Thoracic aorta (tissue), 2 donors: ENCODE results near the gene CACNG5. TPM values are rescaled to one million over a fixed set of nuclear protein-coding genes. Genes with fewer than 3 reads are reported as not detected.

Source experiments
- ATAC-seq: fragments of 150-250 bp; one replicate; pipeline ENCODE4 v1.8.0; 2017; ENCODE audit warnings: low read depth; ENCODE audit not compliant: insufficient number of reproducible peaks, low FRiP score
- DNase-seq: peaks from one replicate; pipeline ENCODE4 v3.0.0-alpha.2; 2020; ENCODE audit warnings: low spot score
- H3K27ac ChIP-seq, 2 donors: fragments of 200-600 bp; sonication (generic); 1 replicate in 1 of 2; 2 replicates in 1 of 2; pipeline ENCODE4 v1.5.1; 2016; ENCODE audit warnings: mild to moderate bottlenecking in 2 of 2, moderate library complexity in 2 of 2
- H3K27me3 ChIP-seq: fragments of 200-600 bp; sonication (generic); replicated peaks from 2 replicates; pipeline ENCODE4 v1.6.0; 2016; ENCODE audit warnings: mild to moderate bottlenecking; ENCODE audit not compliant: insufficient read depth
- H3K36me3 ChIP-seq: fragments of 200-600 bp; sonication (generic); one replicate; pipeline ENCODE4 v1.5.1; 2016
- H3K4me1 ChIP-seq, 2 donors: fragments of 200-600 bp; sonication (generic); 1 replicate in 1 of 2; 2 replicates in 1 of 2; pipeline versions ENCODE4 v1.5.1 to v1.6.0; 2016; ENCODE audit warnings: low read depth in 2 of 2, mild to moderate bottlenecking in 1 of 2; ENCODE audit not compliant: control insufficient read depth in 1 of 2
- H3K4me3 ChIP-seq: fragments of 200-600 bp; sonication (generic); 2 replicates; pipeline ENCODE4 v1.5.1; 2016; ENCODE audit warnings: mild to moderate bottlenecking
- H3K9me3 ChIP-seq: fragments of 200-600 bp; sonication (generic); 2 replicates; pipeline ENCODE4 v1.5.1; 2016
- total RNA-seq, 2 donors: library from RNA; depleted of rRNA; stranded (reverse); fragments of >200 nt; gene quantifications; one replicate each; pipeline versions ENCODE4 v1.1.0 to v1.2.3, GENCODE V29; 2016
- TF ChIP-seq, protein P1 (sequence below): fragments of 200-600 bp; sonication (generic); IDR thresholded peaks from one replicate; pipeline ENCODE4 v1.5.1; 2019; ENCODE audit warnings: antibody characterized with exemption

The CACNG5 gene
- total RNA-seq, 2 donors from 2014 or later: not detected

DNA sequence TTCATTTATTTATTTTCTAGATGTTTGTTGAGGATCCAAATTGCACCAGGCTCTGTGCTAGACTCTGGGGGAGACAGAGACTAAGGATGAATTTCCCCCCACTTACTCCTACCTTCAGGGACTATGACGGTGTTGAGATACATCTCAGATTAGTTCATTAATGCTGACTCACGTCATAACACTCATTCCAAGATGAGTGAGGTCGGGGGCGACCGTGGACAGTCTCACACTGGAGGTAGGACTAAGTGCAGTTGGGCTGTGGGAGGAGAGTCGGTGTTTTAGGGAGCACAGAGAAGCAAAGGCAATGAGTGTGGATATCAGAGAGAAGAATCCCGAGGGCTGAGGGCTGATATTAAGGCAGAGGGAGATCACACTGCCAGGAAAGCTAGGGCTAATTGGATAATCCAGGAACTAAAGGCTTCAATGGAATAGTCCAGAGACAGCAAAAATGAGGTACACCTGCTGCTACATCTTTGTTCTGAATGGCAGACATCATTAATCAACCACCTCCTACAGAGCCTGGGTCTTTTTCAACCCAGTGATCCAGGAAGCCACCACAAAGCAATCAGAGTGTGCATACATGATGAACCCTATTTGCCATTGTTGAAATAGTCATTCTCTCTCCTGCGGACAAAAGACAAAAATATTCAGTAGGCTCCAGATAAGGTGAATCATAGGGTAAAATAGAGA, 91.0 kb downstream of the CACNG5 start:
- TF ChIP-seq, protein P1, sequence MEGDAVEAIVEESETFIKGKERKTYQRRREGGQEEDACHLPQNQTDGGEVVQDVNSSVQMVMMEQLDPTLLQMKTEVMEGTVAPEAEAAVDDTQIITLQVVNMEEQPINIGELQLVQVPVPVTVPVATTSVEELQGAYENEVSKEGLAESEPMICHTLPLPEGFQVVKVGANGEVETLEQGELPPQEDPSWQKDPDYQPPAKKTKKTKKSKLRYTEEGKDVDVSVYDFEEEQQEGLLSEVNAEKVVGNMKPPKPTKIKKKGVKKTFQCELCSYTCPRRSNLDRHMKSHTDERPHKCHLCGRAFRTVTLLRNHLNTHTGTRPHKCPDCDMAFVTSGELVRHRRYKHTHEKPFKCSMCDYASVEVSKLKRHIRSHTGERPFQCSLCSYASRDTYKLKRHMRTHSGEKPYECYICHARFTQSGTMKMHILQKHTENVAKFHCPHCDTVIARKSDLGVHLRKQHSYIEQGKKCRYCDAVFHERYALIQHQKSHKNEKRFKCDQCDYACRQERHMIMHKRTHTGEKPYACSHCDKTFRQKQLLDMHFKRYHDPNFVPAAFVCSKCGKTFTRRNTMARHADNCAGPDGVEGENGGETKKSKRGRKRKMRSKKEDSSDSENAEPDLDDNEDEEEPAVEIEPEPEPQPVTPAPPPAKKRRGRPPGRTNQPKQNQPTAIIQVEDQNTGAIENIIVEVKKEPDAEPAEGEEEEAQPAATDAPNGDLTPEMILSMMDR: no peak
- Histone ChIP-seq H3K4me3 (no peak overlapping the region), H3K27me3 (no peaks in the 10 kb centered on the region), H3K36me3 (no peaks in the 10 kb centered on the region), H3K4me1 (no peaks in the 10 kb centered on the region), H3K9me3 (no peaks in the 10 kb centered on the region), H3K27ac (no peak overlapping the region)
- no peak for DNase-seq
- no peak for ATAC-seq

DNA sequence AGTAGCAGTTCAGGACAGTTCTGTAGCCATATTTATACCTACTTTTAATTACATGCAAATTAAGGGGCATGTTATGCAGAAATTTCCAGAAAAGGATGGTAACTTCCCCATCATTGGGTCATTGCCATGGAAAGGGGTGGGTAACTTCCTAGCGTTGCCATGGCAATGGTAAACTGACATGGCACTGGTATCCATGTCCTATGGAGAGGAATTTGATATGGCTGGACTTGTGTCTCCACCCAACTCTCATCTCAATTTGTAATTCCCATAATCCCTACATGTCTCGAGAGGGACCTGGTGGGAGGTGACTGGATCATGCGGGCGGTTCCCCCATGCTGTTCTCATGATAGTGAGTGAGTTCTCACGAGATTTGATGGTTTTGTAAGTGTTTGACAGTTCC, 94.0 kb downstream of the CACNG5 start:
- no peaks in the 10 kb centered on the region for H3K9me3 ChIP-seq

DNA sequence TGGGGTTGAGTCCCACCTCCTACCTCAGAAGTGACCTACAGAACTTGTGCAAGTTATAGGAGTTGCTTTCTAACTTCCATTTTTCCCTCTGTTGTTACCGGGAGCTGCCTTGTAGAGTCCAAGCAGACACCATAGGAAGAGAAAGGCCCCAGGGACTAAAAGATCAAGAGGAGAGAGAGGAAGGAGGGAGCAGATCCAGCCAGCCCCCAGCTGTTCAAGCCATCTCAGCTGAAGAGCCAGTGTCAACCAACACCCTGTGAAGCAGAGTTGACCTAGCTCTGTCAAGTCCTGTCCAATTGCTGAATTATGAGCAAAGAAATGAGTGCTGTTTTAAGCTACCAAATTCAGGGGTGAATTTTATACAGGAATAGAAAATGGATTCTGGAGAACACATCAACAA, 94.7 kb downstream of the CACNG5 start:
- Histone ChIP-seq H3K27me3 (no peaks in the 10 kb centered on the region), H3K27ac (no peak overlapping the region), H3K9me3 (no peaks in the 10 kb centered on the region), H3K4me3 (no peak overlapping the region), H3K36me3 (no peaks in the 10 kb centered on the region), H3K4me1 (no peaks in the 10 kb centered on the region)
- ATAC-seq: no peak
- no peak for DNase-seq
- TF ChIP-seq, protein P1: no peak

More for the DNA sequence above, 94.0 kb downstream of the CACNG5 start:
- Histone ChIP-seq H3K27me3 (no peaks in the 10 kb centered on the region), H3K4me1 (no peaks in the 10 kb centered on the region), H3K36me3 (no peaks in the 10 kb centered on the region), H3K4me3 (no peak overlapping the region), H3K27ac (no peak overlapping the region)
- DNase-seq (no peak), ATAC-seq (no peak)
- TF ChIP-seq, protein P1: no peak

DNA sequence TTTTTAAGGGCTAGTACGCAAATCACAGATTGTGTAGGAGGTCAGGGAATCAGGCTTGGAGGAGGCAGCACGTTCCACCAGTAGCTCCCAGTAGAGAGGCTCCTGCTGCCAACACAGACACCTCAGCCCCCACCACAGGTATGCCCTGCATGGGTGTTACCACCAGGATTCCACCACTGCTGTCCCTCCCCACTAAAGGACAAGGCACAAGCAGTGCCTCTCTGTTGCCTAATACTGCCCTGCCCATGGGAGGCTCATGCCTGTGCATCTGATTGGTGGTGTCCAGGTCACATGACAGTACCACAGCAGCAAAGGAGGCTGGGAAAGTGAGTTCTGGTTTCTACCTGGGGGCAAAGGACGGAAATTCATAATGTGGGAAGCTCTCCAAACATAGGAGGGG, 96.0 kb downstream of the CACNG5 start:
- ATAC-seq: no peak
- DNase-seq: no peak

DNA sequence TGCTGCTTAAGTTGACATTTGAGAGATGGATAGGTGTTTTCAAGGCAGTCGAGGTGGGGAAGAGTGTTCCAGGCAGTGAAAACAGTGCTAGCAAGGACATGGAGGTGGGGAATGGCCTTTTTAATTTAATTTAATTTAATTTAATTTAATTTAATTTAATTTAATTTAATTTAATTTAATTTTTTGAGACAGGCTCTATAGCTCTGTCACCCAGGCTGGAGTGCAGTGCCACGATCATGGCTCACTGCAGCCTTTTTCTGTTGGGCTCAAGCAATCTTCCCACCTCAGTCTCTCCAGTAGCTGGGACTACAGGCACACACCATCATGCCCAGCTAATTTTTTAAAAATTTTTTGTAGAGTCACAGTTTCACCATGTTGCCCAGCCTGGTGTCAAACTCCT, 97.4 kb downstream of the CACNG5 start:
- no peaks in the 10 kb centered on the region for H3K4me1 ChIP-seq
- H3K27ac ChIP-seq: no peak overlapping the region
- H3K36me3 ChIP-seq: no peaks in the 10 kb centered on the region
- H3K27me3 ChIP-seq: no peaks in the 10 kb centered on the region
- TF ChIP-seq, protein P1: no peak
- no peak for ATAC-seq
- no peak for DNase-seq
- H3K9me3 ChIP-seq: no peaks in the 10 kb centered on the region
- H3K4me3 ChIP-seq: no peak overlapping the region

More for the DNA sequence above, 96.0 kb downstream of the CACNG5 start:
- TF ChIP-seq, protein P1: no peak
- Histone ChIP-seq H3K4me3 (no peak overlapping the region), H3K9me3 (no peaks in the 10 kb centered on the region), H3K4me1 (no peaks in the 10 kb centered on the region), H3K36me3 (no peaks in the 10 kb centered on the region), H3K27me3 (no peaks in the 10 kb centered on the region), H3K27ac (no peak overlapping the region)
